Gastrocnemius medialis (tissue), 4 donors: ENCODE results near the gene ING2. TPM values are rescaled to one million over a fixed set of nuclear protein-coding genes. Genes with fewer than 3 reads are reported as not detected.

Source experiments
- ATAC-seq, 2 donors: fragments of 150-250 bp; one replicate each; pipeline ENCODE4 v1.9.1; 2016
- DNase-seq, 2 donors: peaks; one replicate each; pipeline ENCODE4 v3.0.0-alpha.2; 2019
- H3K27ac ChIP-seq, 4 donors: fragments of 200-600 bp; sonication (generic); 1 replicate in 1 of 4; 2 replicates in 3 of 4; pipeline ENCODE4 v1.5.1; 2016 to 2018; ENCODE audit warnings: mild to moderate bottlenecking in 2 of 4, moderate library complexity in 1 of 4
- H3K27me3 ChIP-seq, 3 donors: fragments of 200-600 bp; sonication (generic) in 2 of 3; 1 replicate in 1 of 3; 2 replicates in 2 of 3; pipeline versions ENCODE4 v1.5.1 to v1.6.0; 2016 to 2019; ENCODE audit warnings: mild to moderate bottlenecking in 1 of 3, moderate library complexity in 1 of 3
- H3K36me3 ChIP-seq, 2 donors: fragments of 200-600 bp; sonication (generic) in 1 of 2; one replicate each; pipeline ENCODE4 v1.5.1; 2017 to 2018
- H3K4me1 ChIP-seq, 2 donors: fragments of 200-600 bp; sonication (generic) in 1 of 2; one replicate each; pipeline ENCODE4 v1.5.1; 2016 to 2017; ENCODE audit warnings: mild to moderate bottlenecking in 2 of 2
- H3K4me3 ChIP-seq, 4 donors: fragments of 200-600 bp; sonication (generic) in 3 of 4; 1 replicate in 1 of 4; 2 replicates in 3 of 4; pipeline ENCODE4 v1.5.1; 2016 to 2019; ENCODE audit warnings: mild to moderate bottlenecking in 2 of 4
- H3K9me3 ChIP-seq, 3 donors: fragments of 200-600 bp; sonication (generic) in 2 of 3; 1 replicate in 1 of 3; 2 replicates in 2 of 3; pipeline ENCODE4 v1.5.1; 2016 to 2019
- CTCF ChIP-seq, 5 experiments: fragments of 450-650 bp in 3 of 5; fragments of 200-600 bp in 2 of 5; sonication (generic) in 2 of 5; IDR thresholded peaks in 4 of 5; conservative IDR thresholded peaks in 1 of 5; 1 replicate in 4 of 5; 2 replicates in 1 of 5; pipeline ENCODE4 v1.5.1; 2016 to 2019; ENCODE audit warnings: antibody characterized with exemption in 5 of 5, mild to moderate bottlenecking in 3 of 5, moderate library complexity in 3 of 5
- POLR2A ChIP-seq, 2 donors: fragments of 450-650 bp; IDR thresholded peaks; one replicate each; pipeline ENCODE4 v1.6.1; 2017; ENCODE audit warnings: antibody characterized with exemption in 2 of 2, mild to moderate bottlenecking in 2 of 2, moderate library complexity in 2 of 2
- in situ Hi-C, 4 donors: fragments of 200-750 bp; cut with MboI; loops; one replicate each; pipeline versions ENCODE4 v1.15.0 to v1.8.0; 2017; ENCODE audit warnings: low sequenced_read_pairs in 4 of 4
- intact Hi-C: fragments of 100-400 bp; cut with DNase I; formaldehyde crosslinking; loops from one replicate; pipeline ENCODE4 v1.15.1; 2023; ENCODE audit warnings: low total_unique reads
- total RNA-seq, 4 donors: library from RNA; depleted of rRNA; stranded (reverse); fragments of >200 nt; gene quantifications; one replicate each; pipeline versions ENCODE4 v1.1.0 to v1.2.3, GENCODE V29; 2016

The ING2 gene
- total RNA-seq, 4 donors from 2014 or later = 18.9 to 46.2 (median 24.0) TPM

- no peaks in the 10 kb centered on the region for H3K27me3 ChIP-seq
- intact Hi-C loops = no loop called here
- H3K4me3 ChIP-seq = no peak overlapping the region
- DNase-seq (no peak), ATAC-seq (no peak)
- no peaks in the 10 kb centered on the region for H3K9me3 ChIP-seq
- in situ Hi-C loops = no loop called here
- no peak overlapping the region for H3K27ac ChIP-seq
- TF ChIP-seq CTCF (IDR thresholded peaks at IDR 0.05 in 4 of 5, conservative IDR thresholded peaks at IDR 0.05 in 1 of 5) (no peak), POLR2A (IDR thresholded peaks at IDR 0.05) (no peak)
- H3K4me1 ChIP-seq = peaks cover 0 to 3% of the 10 kb centered on the region in 2 donors
- H3K36me3 ChIP-seq = no peaks in the 10 kb centered on the region
Observed at GRCh38 chr4:183517781-183518180, 12.9 kb downstream of the ING2 start.

GRCh38 chr4:183522821-183523220 is 18.0 kb downstream of the ING2 start:
- Histone ChIP-seq H3K27ac (no peak overlapping the region), H3K27me3 (no peaks in the 10 kb centered on the region), H3K4me1 (no peaks in the 10 kb centered on the region), H3K9me3 (no peaks in the 10 kb centered on the region), H3K4me3 (no peak overlapping the region), H3K36me3 (no peaks in the 10 kb centered on the region)
- intact Hi-C loops (no loop called here), in situ Hi-C loops (no loop called here)
- TF ChIP-seq CTCF (IDR thresholded peaks at IDR 0.05 in 4 of 5, conservative IDR thresholded peaks at IDR 0.05 in 1 of 5) = no peak
- TF ChIP-seq POLR2A (IDR thresholded peaks at IDR 0.05) = no peak
- ATAC-seq (peak in 1 of 2 donors; percentile 44), DNase-seq (no peak)

- H3K27me3 ChIP-seq = no peaks in the 10 kb centered on the region
- no peaks in the 10 kb centered on the region for H3K36me3 ChIP-seq
- in situ Hi-C loops = no loop called here
- H3K4me3 ChIP-seq = no peak overlapping the region
- no peaks in the 10 kb centered on the region for H3K9me3 ChIP-seq
- H3K4me1 ChIP-seq = no peaks in the 10 kb centered on the region
- ATAC-seq (no peak), DNase-seq (no peak)
- intact Hi-C loops = no loop called here
- H3K27ac ChIP-seq = no peak overlapping the region
- TF ChIP-seq CTCF (IDR thresholded peaks at IDR 0.05 in 4 of 5, conservative IDR thresholded peaks at IDR 0.05 in 1 of 5) = no peak
- no peak for TF ChIP-seq POLR2A (IDR thresholded peaks at IDR 0.05)
Observed at GRCh38 chr4:183527326-183527725, 22.5 kb downstream of the ING2 start.

- H3K36me3 ChIP-seq = no peaks in the 10 kb centered on the region
- no peak for DNase-seq
- no peak for ATAC-seq
- no peaks in the 10 kb centered on the region for H3K4me1 ChIP-seq
- H3K9me3 ChIP-seq = no peaks in the 10 kb centered on the region
- in situ Hi-C loops = no loop called here
- no peak overlapping the region for H3K27ac ChIP-seq
- intact Hi-C loops = no loop called here
- TF ChIP-seq CTCF (IDR thresholded peaks at IDR 0.05 in 4 of 5, conservative IDR thresholded peaks at IDR 0.05 in 1 of 5) (no peak), POLR2A (IDR thresholded peaks at IDR 0.05) (no peak)
- H3K4me3 ChIP-seq = no peak overlapping the region
- H3K27me3 ChIP-seq = no peaks in the 10 kb centered on the region
Observed at GRCh38 chr4:183532821-183533220, 28.0 kb downstream of the ING2 start.

GRCh38 chr4:183533698-183534097 is 28.8 kb downstream of the ING2 start:
- ATAC-seq (no peak), DNase-seq (no peak)
- H3K4me3 ChIP-seq = no peak overlapping the region
- H3K9me3 ChIP-seq = no peaks in the 10 kb centered on the region
- in situ Hi-C loops (no loop called here), intact Hi-C loops (no loop called here)
- no peak overlapping the region for H3K27ac ChIP-seq
- no peaks in the 10 kb centered on the region for H3K4me1 ChIP-seq
- H3K27me3 ChIP-seq = no peaks in the 10 kb centered on the region
- H3K36me3 ChIP-seq = no peaks in the 10 kb centered on the region
- TF ChIP-seq POLR2A (IDR thresholded peaks at IDR 0.05) = no peak
